GM21360 (cell line): ENCODE data around the gene LAIR1.
"Not testable (repeated sequence)": the region's sequence is repeated elsewhere in the genome, so short reads cannot be mapped to it uniquely, and the experiment has no call there.

Experiments
- ATAC-seq: cut with Tn5 transposase; IDR thresholded peaks from one replicate; pipeline ENCODE4 v1.9.1; 2021; ENCODE audit warnings: mild to moderate bottlenecking, moderate library complexity; ENCODE audit not compliant: unreplicated experiment

Gene LAIR1

DNA sequence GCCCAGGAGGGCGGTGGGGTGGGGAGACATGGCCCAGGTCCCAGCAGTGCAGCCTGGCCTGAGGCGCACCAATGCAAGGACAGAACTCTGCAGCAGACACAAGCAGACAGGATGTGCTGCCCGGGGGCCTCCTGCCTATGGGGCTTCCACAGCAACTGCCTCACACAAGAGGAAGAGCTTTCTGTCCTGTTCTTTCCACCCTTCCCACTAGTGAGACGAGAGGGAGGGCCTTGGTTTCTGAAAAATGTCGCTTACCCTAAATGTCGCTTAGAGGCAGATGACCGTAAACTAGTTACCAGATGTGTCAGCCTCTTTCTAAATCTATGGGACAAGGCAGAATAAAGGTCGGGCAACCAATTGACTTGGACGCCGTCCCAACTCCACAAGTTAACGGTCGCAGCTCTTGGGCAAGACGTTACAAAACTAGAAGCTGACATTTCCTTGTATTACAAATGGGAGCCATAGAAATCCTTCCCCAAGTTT, at the start of gene LAIR1:
Gene LAIR1 (minus strand): TSS at position 157 of the 483 bp plus-strand sequence. CDS start 127 bp downstream, at position 30.
- ATAC-seq: no peak

DNA sequence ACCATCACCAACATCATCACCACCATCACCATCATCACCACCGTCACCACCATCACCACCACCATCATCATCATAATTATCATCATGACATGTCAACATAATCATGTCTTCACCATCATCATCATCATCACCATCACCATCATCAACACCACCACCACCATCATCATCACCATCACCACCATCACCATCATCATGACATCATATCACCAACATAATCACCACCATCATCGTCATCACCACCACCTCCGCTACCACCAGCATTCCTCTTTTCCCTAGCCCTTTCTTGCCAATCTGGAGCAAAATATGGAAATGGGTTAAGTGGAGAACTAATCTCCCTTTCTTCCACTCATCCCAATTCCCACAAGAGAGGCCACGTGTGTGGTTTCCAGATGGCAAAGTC, 49.4 kb upstream of the LAIR1 start:
- ATAC-seq: no peak

DNA sequence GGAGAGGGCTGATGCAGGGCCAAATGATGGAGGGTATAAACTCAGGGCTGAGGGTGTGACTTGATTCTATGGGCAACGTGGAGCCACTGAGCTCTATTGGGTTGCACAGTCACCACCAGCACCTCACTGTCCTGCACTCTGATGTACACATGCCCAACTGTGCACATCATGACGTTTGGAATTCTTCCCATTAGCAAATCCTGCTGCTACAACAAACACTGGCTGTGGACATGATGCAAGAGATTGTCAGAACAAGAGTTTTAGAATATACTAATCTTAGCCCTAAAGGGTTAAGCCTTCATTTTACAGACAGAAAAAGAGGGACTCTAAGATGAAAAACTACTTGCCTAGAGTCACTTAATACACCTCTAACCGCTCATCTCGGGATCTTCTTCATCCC, 48.1 kb upstream of the LAIR1 start:
- no peak for ATAC-seq

DNA sequence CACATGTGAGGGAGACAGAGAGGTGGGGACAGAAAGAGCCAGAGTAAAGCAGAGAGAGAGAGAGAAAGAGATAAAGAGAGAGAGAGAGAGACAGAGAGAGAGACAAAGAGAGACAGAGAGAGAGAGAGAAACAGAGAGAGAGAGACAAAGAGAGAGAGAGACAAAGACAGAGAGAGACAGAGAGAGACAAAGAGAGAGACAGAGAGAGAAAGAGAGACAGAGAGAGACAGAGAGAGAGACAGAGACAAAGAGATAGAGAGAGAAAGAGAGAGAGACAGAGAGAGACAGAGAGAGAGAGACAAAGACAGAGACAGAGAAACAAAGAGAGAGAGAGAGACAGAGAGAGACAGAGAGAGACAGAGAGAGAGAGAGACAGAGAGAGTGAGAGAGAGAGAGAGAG, 46.3 kb upstream of the LAIR1 start:
- no peak for ATAC-seq

DNA sequence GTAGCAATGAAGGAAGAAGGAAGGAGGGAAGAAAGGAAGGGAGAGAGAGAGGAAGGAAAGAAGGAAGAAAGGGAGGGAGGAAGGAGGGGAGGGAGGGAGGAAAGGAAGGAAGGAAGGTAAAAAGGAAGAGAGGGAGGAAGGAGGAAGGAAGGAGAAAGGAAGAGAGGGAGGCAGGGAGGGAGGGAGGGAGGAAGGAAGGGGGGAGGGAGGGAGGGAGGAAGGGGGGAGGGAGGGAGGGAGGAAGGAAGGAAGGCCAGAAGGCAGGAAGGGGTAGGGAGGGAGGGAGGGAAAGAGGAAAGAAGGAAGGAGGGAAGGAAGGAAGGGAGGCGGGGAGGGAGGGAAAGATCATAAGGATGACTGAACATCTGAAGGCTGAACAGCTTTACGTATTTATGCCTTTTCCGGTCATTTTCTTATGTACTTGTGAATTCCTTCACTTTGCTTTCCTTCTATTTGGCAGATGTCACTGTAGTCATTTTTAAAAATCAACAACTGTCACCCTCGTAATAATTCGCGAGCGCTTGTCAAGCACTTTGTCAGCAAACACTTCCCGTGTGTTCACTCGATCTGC, 43.8 kb upstream of the LAIR1 start:
- no peak for ATAC-seq

- no peak for ATAC-seq
These were observed 43.0 kb upstream of the LAIR1 start for GRCh38 chr19:54407780-54408179.

DNA sequence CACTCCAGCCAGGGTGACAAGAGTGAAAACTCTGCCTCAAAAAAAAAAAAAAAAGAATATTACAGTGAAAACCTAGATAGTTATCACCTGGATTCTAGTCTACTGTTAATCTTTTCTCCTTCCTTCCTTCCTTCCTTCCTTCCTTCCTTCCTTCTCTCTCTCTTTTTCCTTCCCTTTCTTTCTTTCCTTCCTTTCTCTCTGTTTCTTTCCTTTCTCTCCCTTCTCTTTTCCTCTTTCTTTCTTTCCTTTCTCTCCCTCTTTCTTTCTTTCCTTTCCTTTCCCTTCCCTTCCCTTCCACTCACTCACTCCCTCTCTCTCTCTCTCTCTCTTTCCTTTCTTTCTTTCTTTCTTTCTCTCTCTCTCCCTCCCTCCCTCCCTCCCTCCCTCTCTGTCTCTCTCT, 40.9 kb upstream of the LAIR1 start:
- no peak for ATAC-seq

DNA sequence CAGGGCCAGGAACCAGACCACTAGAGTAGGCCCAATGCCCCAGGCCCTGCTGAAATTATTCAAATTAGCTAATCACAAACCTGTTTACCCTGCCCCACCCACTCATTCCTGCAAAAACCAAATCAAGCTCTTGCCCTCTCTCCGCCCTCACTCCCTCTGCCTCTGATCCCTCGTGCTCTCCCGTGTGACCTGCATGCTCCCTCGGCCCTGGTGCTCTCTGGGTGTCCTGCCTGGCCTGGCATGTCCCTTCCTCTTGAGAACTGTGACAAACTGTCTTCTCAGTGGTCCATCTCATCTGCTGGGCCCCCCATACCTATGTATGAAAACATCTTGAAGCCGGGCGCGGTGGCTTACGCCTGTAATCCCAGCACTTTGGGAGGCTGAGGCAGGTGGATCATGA, 38.3 kb upstream of the LAIR1 start:
- ATAC-seq: no peak

DNA sequence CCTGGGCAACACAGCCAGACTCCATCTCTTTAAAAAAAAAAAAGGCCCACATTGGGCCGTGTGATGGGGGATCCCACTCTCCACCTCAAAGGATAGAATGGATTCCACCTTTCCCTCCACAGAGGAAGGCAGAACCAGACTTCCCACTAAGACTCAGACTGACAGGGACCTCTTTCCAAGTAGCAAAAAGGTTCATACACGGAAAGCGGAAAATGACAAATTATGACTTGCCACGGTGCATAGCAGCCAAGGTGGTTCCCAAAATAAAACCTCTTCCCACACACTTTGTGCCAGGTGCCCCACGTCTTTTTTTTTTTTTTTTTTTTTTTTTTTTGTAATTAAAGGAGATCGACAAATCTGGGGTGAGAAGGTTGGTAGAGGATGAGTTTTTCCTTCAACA, 36.2 kb upstream of the LAIR1 start:
- no peak for ATAC-seq

DNA sequence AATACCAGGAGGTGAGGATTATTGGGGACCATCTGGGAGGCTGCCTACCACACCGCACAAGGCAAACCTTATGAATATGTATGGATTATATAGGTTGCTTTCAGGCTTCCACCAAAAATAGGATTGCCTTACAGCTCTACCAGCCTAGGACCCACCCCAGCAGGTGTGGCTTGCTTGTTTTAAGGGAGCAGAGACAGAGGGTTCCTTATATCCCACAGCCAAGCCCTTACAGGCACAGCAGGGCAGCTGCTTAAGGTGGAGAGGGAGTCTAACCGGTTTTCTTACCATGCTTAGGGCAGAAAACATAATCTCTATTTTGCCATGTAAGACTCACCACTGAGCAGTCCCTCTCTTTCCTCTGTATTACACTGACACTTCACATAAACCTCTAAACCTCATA, 34.5 kb upstream of the LAIR1 start:
- no peak for ATAC-seq

DNA sequence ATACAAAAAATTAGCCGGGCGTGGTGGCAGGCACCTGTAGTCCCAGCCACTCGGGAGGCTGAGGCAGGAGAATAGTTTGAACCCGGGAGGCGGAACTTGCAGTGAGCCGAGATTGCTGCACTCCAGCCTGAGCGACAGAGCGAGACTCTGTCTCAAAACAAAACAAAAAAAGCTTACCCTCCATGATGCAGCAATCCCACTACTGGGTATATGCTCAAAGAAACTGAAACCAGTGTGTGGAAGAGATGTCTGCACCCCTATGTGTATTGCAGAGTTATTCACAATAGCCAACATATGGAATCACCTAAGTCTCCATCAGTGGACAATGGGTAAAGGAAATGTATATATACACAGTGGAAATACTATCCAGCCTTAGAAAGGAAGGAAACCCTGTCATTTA, 31.0 kb upstream of the LAIR1 start:
- ATAC-seq: no peak

DNA sequence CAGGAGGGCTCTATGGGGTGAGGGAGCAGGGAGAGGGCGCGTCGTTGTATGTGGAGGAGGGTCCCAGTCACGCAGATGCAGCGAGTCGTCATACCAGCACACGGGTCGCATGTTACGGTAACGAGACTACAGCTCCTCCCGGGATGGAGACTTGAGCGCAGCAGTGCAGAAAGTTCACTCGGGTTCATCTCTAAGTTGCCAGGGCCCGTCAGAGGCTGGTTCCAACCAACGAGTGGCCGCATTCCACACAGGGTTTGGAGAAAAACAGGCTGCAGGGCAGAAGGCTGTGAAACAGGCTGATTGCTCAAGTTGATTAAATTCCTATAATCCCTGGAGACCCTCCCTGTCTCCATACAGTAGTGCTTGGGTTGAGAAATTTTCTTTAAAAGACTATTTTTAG, 28.6 kb upstream of the LAIR1 start:
- no peak for ATAC-seq

- ATAC-seq: no peak
These were observed 27.4 kb upstream of the LAIR1 start for GRCh38 chr19:54392105-54392504.

DNA sequence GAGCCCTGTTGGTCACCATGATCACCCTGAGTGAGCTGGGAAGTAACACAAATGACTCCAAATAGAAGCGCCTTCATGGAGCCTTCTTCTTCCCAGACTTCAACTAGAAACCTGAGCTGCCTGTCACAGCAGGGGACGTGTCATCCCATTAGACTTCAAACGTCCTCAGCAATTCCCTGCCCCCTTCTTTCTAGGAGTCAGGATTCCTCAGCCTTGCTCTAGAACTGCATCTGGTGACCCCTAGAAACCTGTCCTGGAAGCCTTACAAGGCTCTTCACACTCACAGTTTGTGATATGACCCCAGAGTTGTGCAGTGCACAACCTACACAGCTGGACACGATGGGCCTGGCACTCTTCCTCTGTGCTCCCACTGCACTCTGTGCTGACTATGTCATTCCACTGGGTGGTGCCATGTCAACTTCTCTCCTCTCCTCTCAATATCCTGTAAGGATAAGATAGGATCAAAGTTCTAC, 26.9 kb upstream of the LAIR1 start:
- no peak for ATAC-seq

- ATAC-seq: no peak
These were observed 26.3 kb upstream of the LAIR1 start for GRCh38 chr19:54390942-54391577.

GRCh38 chr19:54389553-54389952, 24.8 kb upstream of the LAIR1 start:
- no peak for ATAC-seq

- no peak for ATAC-seq
These were observed 24.0 kb upstream of the LAIR1 start for GRCh38 chr19:54388802-54389139.

- no peak for ATAC-seq
These were observed 23.5 kb upstream of the LAIR1 start for GRCh38 chr19:54387991-54388801.

DNA sequence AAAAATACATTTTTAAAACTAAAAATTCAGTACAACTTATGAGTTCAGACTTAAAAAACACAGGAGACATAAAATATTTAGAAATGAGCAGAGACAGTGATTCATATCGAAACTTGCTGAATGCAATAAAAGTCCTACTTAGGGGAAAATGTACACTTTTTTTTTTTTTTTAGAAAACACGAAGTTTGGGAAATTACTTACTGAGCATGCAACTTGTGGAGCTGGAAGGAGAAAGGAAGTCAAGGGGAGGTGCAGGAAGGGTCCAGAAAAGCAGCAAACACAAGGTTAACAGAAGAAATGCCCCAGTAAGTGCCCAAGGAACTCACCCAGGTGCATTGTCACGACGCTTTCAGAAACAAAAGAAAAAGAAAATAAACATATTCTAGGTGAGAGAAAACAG, 18.6 kb upstream of the LAIR1 start:
- ATAC-seq: no peak

DNA sequence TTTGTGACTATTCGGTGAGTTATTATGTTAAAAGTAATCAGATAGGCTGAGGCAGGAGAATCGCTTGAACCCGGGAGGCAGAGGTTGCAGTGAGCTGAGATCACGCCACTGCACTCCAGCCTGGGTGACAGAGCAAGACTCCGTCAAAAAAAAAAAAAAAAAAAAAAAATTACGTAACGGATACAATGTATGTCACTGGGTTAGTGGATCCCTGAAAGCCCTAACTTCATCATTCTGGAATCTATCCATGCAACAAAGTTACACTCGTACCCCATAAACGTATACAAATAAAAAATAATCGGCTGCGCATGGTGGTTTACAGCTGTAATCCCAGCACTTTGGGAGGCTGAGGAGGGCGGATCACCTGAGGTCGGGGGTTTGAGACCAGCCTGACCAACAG, 17.3 kb upstream of the LAIR1 start:
- not testable (repeated sequence) for ATAC-seq

GRCh38 chr19:54380897-54381296, 16.2 kb upstream of the LAIR1 start:
- ATAC-seq: no peak

DNA sequence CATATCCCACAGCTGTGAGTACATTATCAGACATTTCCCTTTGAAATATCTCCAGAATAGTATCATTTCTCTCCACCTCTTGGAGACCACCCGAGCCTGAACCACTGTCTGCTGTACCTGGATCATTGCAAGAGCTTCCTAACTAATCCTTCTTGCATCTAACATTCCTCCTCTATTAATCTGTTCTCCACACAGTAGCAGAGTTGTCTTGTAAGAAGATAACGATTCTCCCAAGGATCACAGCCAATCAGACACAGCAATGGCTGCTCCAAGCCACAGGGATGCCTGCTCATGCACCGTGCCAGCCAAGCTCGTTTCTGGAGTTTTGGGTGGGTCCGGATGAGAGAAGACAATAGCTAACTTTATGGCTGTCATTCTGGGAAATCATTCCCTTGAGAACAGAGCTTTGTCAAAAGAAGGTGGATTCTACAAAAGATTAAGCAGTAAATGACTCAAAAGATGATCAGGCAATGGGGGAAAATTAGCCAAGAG, 14.5 kb upstream of the LAIR1 start:
- no peak for ATAC-seq
